Stimulated activated CD8-positive, alpha-beta memory T cell treated with anti-CD3 and anti-CD28 coated beads, Interleukin-4, amount 100 ng/mL, for 4 hours (primary cell): ENCODE measurements around the gene HMGCS1.
"Not testable (repeated sequence)": the region's sequence is repeated elsewhere in the genome, so short reads cannot be mapped to it uniquely, and the experiment has no call there.

Source experiments
- DNase-seq, 2 donors: peaks; one replicate each; pipeline ENCODE4 v3.0.0-alpha.2; 2020; ENCODE audit warnings: low read depth in 2 of 2, low spot score in 1 of 2

HMGCS1 gene

GRCh38 chr5:43312699-43313034, 545 bp downstream of the HMGCS1 start:
- DNase-seq, result no peak

DNA sequence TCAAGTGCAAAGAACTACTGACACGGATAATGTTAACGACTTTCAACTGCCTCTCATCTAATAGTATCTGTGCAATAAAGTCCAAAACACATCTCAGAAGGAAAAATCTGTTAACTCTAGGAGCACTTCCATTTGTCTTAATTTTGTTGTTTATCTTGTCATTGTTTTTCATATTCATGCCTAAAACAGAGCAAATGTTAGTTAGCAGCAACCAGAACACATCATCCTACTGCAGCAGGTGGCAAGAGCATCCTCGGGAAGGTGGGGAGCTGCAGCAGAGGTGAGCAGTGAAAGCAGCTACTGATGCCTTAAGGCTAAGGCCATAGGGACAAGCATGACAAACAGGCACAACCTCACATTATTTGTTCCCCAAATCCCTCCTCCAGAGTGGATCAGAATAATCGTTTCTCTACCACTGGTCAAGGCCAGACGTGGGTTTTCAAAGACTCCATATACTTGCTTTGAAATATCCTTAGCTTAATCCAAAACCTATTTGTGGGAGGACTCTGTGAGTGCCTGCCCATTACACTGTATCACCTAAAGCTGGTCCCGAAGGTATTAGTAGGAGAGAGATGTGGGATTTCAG, 1.0 kb downstream of the HMGCS1 start:
- no peak for DNase-seq

GRCh38 chr5:43309637-43310036, 3.6 kb downstream of the HMGCS1 start:
- DNase-seq, result no peak

DNA sequence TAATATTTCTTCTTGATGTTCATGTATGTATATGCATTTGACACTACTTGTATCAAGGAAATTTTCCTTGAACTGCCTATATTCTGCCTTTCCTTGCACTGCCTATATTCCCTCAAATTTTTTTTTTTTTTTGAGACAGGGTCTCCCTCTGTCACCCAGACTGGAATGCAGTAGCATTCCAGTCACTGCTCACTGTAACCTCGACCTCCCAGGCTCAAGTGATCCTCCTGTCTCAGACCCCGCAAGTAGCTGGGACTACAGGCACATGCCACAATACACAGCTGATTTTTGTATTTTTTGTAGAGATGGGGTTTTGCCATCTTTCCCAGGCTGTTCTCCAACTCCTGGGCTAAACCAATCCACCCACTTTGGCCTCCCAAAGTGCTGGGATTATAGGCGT, 4.1 kb downstream of the HMGCS1 start:
- DNase-seq, result no peak

DNA sequence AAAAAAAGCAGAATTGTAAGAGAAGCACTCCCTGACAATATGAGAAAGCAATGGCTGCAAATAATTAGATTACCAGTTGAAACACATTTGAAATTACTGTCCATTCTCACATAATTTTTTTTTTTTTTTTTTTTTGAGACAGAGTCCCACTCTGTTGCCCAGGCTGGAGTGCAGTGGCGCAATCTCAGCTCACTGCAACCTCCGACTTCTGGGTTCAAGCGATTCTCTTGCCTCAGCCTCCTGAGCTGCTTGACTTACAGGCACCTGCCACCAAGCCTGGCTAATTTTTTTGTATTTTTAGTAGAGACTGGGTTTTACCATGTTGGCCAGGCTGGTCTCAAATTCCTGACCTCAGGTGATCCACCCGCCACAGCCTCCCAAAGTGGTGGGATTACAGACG, 6.3 kb downstream of the HMGCS1 start:
- not testable (repeated sequence) for DNase-seq

- no peak for DNase-seq
Observed at GRCh38 chr5:43305948-43306565, 7.2 kb downstream of the HMGCS1 start.

DNA sequence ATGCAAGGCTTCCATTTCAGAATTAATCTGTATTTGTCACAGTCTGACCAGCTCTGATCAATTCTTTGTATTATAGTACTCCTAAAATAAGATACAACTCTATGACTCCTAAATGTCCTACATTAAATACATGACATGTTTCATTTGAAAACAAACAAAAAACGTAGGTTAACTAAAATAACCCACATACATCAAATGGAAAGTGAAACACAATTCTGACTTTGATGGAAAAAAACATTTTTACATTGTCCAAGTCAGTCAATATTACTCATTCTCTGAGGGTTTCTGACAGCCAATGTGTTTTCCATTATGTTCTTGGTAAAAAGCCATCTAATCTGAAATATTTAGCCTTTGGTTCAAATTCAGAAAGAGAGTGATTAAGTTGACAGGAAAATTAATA, 8.7 kb downstream of the HMGCS1 start:
- no peak for DNase-seq

GRCh38 chr5:43303242-43303641, 10.0 kb downstream of the HMGCS1 start:
- no peak for DNase-seq

- DNase-seq, result no peak
Observed at GRCh38 chr5:43302481-43302880, 10.7 kb downstream of the HMGCS1 start.

DNA sequence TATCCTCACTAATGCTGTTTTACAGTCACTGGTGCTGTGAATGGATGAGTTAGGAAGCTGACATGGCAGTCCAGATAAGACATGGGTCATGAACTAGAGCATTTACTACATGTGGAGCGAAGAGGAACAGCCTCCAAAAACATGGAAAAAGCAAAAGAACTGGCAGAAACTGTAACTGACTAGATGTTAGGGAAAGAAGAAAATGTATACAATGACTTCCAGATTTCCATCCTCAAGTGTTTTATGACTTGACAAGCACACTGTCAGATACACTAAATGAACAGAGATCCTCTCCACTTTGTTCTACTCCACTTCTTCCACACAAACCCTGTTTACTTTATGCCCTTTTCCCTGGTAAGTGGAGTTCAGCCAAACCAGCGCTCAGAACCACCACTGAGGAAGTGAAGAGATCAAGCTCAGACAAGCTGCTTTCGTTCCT, 11.5 kb downstream of the HMGCS1 start:
- no peak for DNase-seq

GRCh38 chr5:43300112-43300511, 13.1 kb downstream of the HMGCS1 start:
- no peak for DNase-seq

DNA sequence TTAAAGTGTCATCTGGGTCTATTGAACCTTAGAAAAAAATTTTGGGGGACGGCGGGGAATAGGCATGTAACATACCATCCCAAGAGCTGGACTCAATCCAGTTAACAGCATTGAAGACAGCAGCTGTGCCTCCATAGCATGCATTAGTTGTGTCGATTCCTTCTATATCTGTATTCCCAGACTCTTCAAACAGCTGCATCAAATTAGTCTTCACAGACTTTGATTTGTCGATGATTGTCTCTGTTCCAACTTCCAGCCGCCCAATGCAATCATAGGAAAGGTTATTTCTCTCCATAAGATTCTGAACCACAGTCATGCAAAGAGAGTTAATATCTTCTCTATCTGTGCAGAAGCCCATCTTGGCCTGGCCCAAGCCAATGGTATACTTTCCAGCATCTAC, 14.8 kb downstream of the HMGCS1 start:
- no peak for DNase-seq

DNA sequence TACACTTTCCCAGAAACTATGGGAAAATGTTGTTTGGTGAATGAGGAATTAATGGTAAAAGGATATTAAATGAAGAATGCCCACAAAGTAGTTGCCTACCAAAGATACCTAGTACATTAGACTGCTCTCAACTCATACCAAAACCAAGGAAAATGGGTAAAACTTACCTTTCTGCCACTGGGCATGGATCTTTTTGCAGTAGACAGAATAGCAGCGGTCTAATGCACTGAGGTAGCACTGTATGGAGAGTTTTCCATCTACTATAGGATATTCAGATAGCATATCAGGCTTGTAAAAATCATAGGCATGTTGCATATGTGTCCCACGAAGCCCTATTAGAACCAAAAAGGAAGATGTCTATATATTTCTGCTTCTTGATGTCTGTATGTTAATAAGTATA, 16.4 kb downstream of the HMGCS1 start:
- DNase-seq, result no peak

GRCh38 chr5:43295202-43295601, 18.0 kb downstream of the HMGCS1 start:
- no peak for DNase-seq

DNA sequence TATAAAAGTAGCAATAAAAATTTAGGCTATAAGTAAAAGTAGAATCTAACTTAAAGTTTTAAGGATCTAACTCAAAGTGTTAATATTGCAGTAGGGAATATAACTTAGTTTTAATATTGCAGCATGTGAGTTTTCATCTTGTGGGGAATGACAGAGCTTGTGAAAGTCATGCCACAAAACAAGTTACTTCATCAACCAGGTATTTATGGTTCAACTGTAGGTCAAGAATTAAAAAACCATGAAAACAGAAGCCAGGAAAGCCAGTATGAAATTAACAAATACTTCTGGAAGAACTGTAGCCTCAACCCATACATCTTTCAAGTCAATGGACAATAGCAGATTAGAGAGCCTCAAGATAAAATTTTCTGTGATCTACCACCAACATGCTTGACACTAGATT, 19.0 kb downstream of the HMGCS1 start:
- DNase-seq, result no peak

- no peak for DNase-seq
Observed at GRCh38 chr5:43290726-43291125, 22.5 kb downstream of the HMGCS1 start.

DNA sequence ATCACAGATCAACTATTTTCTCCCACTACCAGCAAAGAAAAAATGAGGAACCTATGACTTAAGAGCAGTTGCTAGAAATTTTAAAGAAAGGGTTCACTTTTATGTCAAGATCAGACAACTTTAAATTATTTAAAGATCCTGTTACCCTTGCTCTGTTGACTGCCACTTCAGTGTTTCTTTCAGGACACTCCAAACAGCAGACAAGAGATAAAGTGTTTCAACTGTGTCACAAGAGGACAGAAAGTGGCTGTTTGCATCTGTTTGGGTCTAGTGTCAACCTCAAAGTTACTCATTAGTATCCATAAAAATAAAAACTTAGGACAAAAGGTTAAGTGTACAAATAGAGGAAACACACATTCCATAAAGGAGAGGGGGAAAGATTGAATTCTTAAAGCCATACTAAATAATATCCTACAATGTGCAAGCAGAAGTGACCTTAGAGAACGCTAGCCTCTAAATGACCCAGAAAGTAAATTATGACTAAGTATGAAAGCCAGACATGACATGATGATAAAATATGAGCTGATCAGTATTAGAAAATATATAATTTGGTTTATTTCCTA, 24.9 kb downstream of the HMGCS1 start:
- no peak for DNase-seq

DNA sequence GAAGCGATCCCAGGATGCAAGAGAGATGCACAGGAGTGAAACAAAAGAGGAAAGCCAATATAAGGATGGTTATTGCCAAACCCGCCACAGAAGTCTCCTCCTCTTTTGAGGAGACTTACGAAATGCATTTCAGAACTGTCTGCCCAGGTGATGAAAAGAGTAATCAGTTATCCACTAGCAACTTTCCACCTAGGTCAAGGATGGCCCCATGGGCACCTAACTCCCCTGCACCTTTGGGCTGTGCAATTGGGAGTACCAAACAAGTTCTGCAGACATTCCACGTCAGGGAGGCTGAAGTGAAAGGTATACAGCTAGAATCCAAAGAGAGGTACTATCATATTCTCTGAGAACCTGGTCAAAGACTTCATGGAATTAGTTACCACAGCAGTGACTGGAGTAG, 25.7 kb downstream of the HMGCS1 start:
- no peak for DNase-seq

DNA sequence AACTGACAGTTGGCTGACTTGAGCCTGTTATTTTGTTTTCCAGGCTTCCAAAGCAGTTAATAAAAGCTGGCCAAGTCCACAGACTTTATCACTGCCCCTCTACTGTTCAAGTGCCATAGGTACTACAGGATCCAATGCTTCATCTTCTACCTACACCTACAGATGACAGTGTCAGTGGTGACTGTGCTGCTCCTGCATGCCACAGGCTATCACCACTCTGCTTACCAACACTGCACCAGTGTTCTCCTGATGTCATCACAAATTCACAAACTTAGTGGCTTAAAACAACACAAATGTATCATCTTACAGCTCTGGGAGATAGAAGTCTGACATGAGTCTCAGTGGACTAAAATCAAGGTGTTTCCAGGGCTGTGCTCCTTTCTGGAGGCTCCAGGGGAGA, 26.6 kb downstream of the HMGCS1 start:
- DNase-seq, result no peak

DNA sequence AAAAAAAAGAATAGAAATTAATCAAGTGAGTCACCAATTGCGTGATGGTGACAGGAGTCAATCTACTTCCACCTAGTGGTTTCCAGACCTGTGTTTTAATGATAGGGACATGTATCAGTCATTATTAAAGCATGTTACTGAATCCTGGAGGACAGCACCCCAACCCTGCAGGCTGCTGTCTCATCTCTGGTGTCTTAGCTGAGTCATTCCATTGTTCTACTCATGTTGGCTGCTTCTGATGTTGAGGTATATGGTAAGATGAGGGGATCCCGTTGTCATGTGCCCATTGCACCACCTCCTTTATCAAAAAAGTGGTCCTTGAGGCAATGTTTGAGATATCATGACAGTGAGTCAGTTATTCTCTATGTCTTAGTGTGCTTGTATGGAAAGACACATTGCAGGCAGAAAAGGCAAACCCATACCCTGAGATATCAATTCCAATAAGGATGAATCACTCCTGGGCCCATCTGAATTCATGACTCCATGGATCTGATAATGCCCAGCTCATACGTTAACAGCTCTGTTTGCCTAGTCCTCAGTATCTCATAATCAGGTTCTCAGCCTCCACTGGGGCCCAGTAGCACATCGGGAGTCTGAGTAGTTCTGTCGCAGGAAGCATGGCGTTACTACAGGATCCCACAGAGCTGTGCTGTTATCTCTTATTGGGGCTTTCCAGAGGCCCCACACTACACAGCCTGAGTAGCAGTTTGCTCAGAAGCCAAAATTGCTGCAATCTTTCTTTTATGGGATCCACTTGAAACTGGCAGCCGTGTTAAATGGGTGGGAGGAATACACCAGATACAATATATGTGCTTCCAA, 31.2 kb downstream of the HMGCS1 start:
- no peak for DNase-seq

GRCh38 chr5:43279548-43280274, 33.5 kb downstream of the HMGCS1 start:
- no peak for DNase-seq

DNA sequence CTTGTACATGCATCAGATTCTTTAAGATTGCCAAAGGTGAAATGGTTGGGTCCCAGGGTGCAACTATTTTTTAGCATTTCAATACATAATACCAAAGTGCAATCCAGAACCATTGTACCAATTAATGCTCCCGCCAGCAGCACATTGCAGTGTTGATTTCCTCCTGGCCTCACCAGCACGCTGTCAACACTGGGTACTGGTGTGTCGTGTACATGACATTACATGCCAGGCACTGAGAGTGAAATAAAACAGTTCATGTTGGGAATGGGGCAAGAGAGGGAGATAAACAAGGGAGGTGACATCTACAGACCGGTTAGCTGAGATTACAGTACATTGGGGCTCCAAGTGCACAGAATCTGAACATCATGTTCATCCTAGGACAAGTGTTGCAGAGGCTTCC, 37.8 kb downstream of the HMGCS1 start:
- no peak for DNase-seq
